GM19324 (cell line): Measurements from ENCODE around the gene SCG3.

ENCODE experiments used
- ATAC-seq: cut with Tn5 transposase; IDR thresholded peaks from one replicate; pipeline ENCODE4 v1.9.1; 2021; ENCODE audit warnings: mild to moderate bottlenecking, moderate library complexity; ENCODE audit not compliant: unreplicated experiment, low FRiP score

Gene SCG3

DNA sequence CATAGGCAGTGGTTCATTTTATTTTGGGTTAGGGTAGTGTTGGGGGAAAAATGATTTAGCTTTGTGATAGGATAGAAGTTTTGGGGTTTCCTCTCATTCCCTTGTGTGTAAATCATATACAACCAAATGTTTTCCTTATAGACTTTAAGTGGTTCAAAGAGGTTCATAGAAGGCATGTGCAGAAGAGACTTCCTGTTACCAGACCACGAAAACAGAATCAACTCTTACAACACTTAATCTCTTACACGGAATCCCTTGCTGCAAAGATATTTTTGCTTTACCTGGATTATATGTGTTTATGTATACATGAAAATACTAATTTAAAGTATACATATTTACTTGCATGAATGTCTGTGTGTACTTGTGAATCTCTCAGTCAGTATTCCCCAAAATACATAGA lies 73.0 kb downstream of the SCG3 start:
- ATAC-seq: no peak

DNA sequence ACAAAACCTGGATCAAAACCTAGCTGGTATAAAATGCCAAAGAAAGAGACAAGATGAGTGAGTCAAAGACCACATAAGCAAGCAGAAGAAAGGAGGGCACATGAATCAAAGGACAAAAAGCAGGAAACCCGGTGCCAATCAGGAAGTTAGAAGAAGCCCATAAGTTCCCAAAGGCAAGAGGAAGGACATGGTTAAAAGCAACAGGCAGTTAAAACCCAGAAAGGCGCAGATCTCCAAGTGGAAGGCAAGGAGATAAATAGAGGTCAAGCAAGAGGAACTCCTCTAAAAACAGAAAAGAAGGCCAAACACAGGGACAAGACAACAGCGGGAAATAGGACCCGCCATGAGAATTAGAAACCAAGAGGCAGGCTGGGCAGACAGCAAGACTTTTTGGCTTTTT lies 74.5 kb downstream of the SCG3 start:
- ATAC-seq: no peak

DNA sequence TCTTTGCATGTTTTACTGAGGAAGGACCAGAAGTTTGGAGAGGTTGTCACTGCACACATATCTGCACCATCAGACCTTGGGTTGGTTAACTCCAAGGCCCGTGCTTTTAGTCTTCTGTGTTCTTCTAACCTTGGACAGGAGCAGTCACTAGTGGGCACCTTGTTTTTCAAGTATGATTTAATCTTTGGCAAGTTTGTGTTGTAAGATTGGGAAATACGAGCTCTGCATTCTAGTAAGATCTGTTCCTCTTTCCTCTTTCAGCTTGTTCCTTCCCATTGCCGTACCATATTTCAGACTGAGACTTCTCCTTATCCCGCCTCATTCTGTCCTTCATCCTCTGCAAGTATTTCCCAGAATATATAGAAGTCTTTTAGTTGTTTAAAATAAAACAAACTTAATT lies 75.2 kb downstream of the SCG3 start:
- no peak for ATAC-seq

DNA sequence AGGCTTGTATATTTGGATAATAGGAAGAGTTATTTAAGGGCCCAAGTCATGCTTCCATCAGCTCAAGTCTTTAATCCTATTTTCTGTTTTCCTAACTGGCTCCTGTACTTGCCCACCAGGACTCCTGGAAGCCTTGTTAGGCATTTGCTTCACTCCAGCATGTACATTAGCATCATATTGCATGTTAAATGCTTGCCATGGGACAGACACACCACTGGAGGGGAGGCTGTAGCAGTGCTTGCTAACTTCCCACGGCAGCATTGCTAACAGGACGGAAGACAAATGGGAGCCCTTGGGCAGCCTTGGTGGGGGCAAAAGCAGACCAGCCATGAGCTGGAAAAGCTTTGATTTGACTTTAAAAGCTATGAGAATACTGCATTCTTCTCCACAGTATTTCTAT lies 76.1 kb downstream of the SCG3 start:
- ATAC-seq: no peak

DNA sequence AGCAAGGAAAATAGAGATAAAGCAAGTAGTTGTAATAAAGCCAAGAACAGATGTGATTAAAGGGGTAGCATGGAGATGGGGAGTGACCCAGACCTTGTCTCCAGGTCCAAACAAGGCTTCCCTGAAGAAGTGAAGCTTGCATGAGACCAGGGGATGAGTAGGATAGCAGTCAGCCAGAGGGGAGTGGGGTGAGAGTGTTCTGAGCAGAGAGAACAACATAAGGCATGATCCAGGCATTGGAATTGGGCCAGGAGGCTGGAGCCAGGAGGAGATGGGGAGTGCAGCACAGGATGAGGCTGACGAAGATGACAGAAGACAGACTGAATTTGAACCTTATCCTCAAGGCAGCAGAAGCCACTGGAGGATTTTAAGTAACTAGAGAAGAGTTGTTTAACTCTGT lies 77.3 kb downstream of the SCG3 start:
- no peak for ATAC-seq

DNA sequence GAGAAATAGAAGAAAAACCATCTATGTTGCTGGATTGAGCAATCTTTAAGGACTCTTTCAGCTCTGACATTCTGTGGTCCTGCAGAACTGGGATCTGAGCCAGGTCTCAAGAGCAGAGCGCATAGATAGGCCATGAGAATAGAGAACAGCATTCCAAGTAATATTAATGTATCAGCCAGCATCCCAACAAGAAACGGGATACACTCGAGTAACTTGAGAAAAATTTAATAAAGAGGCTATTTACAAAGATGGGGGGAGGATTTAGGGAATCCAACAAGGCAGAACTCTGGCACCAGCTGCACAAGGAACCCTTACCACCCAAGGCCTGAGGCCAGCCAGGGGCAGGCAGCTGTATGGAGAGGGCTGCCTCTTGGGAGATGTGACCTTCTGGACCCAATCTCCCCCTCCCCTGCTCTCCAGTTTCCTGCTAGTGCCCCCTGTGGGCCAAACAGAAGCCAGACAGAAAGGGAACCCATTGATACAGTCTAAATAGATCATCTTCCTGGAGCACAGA lies 78.3 kb downstream of the SCG3 start:
- ATAC-seq: no peak

DNA sequence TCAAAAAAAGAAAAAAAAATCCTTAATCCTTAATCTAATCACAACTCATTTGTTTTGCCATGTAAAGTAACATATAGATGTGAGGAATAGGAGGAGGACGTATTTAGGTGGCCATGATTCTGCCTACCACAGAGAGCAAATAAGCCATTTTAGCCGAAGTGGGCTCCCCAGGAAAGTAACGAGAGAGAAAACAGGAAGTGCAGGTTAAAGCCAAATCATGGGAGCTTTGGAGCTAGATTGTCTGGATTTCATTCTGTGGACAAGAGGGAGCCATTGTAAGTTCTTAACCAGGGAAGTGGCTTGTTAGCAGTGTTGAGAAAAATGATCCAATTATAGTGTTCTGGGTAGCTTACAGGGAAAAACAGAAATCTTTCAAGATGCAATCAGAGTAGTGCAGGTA lies 79.5 kb downstream of the SCG3 start:
- no peak for ATAC-seq

DNA sequence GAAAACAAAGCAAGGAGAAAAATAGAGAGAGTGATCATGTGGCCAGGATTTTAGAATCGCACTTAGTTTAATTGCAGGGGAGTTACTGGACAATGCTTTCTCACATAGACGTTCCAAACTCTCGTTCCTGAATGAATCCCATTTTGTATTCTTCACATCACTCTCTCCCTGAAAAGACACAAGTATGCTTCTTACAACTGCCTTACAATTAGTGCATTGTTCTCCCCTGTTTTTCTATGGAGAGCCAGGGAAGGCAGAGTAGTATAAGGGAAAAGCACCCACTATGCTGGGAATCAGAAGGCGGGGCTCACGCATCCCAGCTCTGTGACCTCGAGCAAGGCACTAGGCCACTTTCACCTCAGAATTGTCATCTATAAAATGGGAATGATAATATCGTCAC lies 84.4 kb downstream of the SCG3 start:
- no peak for ATAC-seq

DNA sequence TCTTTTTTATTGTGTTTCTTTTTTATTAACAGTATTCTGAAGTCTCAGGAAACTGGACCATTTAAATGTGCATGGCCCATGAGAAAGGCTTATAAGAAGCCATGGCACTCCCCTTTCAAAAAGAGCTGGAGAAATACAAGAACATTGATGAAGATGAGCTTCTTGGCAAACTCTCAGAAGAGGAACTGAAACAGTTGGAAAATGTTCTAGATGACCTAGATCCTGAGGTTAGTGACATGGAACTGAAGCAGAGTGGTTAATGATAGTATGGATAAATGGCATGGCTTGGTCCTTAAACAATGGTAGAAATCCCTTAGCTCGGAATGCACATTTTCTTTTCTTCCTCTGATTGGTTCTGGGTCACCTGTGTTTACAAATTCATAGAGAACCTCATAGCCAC lies 85.0 kb downstream of the SCG3 start:
- ATAC-seq: no peak

DNA sequence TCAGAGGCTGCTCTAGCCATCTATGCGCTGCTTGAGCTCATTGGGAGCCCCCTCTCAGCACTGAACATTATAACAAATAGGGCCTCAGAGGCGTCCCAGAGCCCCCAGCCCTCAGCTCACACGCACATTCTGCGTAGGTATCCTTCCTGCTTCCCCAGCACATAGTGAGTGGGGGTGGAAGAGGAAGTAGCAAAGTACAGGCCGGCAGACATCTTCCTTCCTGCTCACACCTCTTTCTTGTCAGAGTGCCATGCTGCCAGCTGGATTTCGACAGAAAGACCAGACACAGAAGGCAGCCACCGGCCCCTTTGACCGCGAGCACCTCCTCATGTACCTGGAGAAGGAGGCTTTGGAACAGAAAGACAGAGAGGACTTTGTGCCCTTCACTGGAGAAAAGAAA lies 86.7 kb downstream of the SCG3 start:
- ATAC-seq: no peak
